Measurements from ENCODE around the gene ZMYND8.
"Not testable (repeated sequence)": the region's sequence is repeated elsewhere in the genome, so short reads cannot be mapped to it uniquely, and the experiment has no call there.

Gene ZMYND8

GRCh38 chr20:47211036-47211435 lies 145.5 kb downstream of the ZMYND8 start:
- Histone ChIP-seq H3K27me3 (replicated peaks; ENCODE audit: control insufficient read depth, insufficient read depth, low read length) (no peaks in the 10 kb centered on the region), H3K36me3 (ENCODE audit: control insufficient read depth, insufficient read depth, low read length) (peaks cover 35% of the 10 kb centered on the region), H3K4me3 (replicated peaks; ENCODE audit: low read depth, low read length) (no peak overlapping the region)
- DNase-seq (ENCODE audit: extremely low read depth, insufficient read length): no peak
- no peak for TF ChIP-seq CTCF (IDR thresholded peaks at IDR 0.05; ENCODE audit: insufficient read depth, low read length, poor library complexity, severe bottlenecking)

GRCh38 chr20:47210470-47210869 lies 146.0 kb downstream of the ZMYND8 start:
- DNase-seq (ENCODE audit: extremely low read depth, insufficient read length): no peak
- Histone ChIP-seq H3K4me3 (replicated peaks; ENCODE audit: low read depth, low read length) (no peak overlapping the region), H3K27me3 (replicated peaks; ENCODE audit: control insufficient read depth, insufficient read depth, low read length) (no peaks in the 10 kb centered on the region), H3K36me3 (ENCODE audit: control insufficient read depth, insufficient read depth, low read length) (peaks cover 31% of the 10 kb centered on the region)
- TF ChIP-seq CTCF (IDR thresholded peaks at IDR 0.05; ENCODE audit: insufficient read depth, low read length, poor library complexity, severe bottlenecking): no peak

GRCh38 chr20:47209982-47210381 lies 146.5 kb downstream of the ZMYND8 start:
- Histone ChIP-seq H3K27me3 (replicated peaks; ENCODE audit: control insufficient read depth, insufficient read depth, low read length) (no peaks in the 10 kb centered on the region), H3K4me3 (replicated peaks; ENCODE audit: low read depth, low read length) (no peak overlapping the region), H3K36me3 (ENCODE audit: control insufficient read depth, insufficient read depth, low read length) (peaks cover 31% of the 10 kb centered on the region)
- DNase-seq (ENCODE audit: extremely low read depth, insufficient read length): no peak
- no peak for TF ChIP-seq CTCF (IDR thresholded peaks at IDR 0.05; ENCODE audit: insufficient read depth, low read length, poor library complexity, severe bottlenecking)

- Histone ChIP-seq H3K4me3 (replicated peaks; ENCODE audit: low read depth, low read length) (no peak overlapping the region), H3K27me3 (replicated peaks; ENCODE audit: control insufficient read depth, insufficient read depth, low read length) (no peaks in the 10 kb centered on the region), H3K36me3 (ENCODE audit: control insufficient read depth, insufficient read depth, low read length) (peaks cover 24% of the 10 kb centered on the region)
- no peak for DNase-seq (ENCODE audit: extremely low read depth, insufficient read length)
- no peak for TF ChIP-seq CTCF (IDR thresholded peaks at IDR 0.05; ENCODE audit: insufficient read depth, low read length, poor library complexity, severe bottlenecking)
Measured at GRCh38 chr20:47208534-47209174, 147.8 kb downstream of the ZMYND8 start.

GRCh38 chr20:47206962-47207641 lies 149.4 kb downstream of the ZMYND8 start:
- no peak for TF ChIP-seq CTCF (IDR thresholded peaks at IDR 0.05; ENCODE audit: insufficient read depth, low read length, poor library complexity, severe bottlenecking)
- Histone ChIP-seq H3K36me3 (ENCODE audit: control insufficient read depth, insufficient read depth, low read length) (peaks cover 16% of the 10 kb centered on the region), H3K4me3 (replicated peaks; ENCODE audit: low read depth, low read length) (no peak overlapping the region), H3K27me3 (replicated peaks; ENCODE audit: control insufficient read depth, insufficient read depth, low read length) (no peaks in the 10 kb centered on the region)
- DNase-seq (ENCODE audit: extremely low read depth, insufficient read length): no peak

GRCh38 chr20:47206552-47206951 lies 149.9 kb downstream of the ZMYND8 start:
- not testable (repeated sequence) for DNase-seq (ENCODE audit: extremely low read depth, insufficient read length); H3K4me3 ChIP-seq (replicated peaks; ENCODE audit: low read depth, low read length)

More at GRCh38 chr20:47206552-47206951, 149.9 kb downstream of the ZMYND8 start:
- not testable (repeated sequence) for H3K27me3 ChIP-seq (replicated peaks; ENCODE audit: control insufficient read depth, insufficient read depth, low read length)
- H3K36me3 ChIP-seq (ENCODE audit: control insufficient read depth, insufficient read depth, low read length): peaks cover 13% of the 10 kb centered on the region
